NCI-H774 (cell line): ENCODE measurements around the gene NRXN3.
"Not testable (repeated sequence)": the region's sequence is repeated elsewhere in the genome, so short reads cannot be mapped to it uniquely, and the experiment has no call there.

Experiments
- DNase-seq: peaks from one replicate; lab custom pipeline; 2025; lab: John Stamatoyannopoulos, UW

NRXN3 gene

DNA sequence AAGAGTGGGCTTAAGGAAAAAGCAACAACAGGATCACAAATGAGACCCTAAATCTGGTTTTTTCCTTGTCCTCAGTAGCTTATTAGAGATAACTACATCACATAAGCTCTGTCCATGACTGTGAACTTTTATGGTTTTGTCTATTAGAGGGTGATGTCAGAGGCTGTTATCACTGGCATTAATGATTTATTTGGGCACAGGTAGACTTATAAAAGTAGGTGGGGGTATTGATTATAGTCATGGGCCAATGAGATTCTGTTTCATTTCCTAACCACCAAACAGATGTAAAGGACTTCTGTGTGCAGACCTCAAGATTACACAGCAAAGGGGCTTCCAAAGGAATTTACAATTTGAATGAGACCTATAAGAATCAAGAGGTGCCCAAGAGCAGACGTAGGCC is 316.4 kb downstream of the NRXN3 start:
- no peak for DNase-seq

- not testable (repeated sequence) for DNase-seq
These were observed 317.4 kb downstream of the NRXN3 start for GRCh38 chr14:78487573-78487972.

DNA sequence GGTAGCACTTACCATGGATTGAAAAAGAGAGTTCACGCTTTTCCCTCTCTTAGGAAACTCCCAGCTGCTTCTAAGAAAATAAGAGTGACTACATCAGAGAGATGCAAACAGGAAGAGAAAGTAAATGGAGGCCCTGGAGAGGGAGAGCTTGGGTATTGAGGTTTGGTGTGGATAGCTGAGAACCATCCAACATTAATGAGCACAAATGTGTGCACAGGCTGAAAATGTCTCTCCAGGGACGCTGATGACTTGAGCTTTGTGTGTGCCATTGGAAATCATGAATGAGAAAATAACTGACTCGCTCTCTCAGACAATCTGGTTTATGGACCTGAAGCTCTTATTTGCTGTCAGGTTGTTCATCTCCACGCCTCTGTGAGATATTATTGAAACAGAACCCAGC is 318.8 kb downstream of the NRXN3 start:
- DNase-seq = no peak

GRCh38 chr14:78491048-78491447 is 320.9 kb downstream of the NRXN3 start:
- no peak for DNase-seq

DNA sequence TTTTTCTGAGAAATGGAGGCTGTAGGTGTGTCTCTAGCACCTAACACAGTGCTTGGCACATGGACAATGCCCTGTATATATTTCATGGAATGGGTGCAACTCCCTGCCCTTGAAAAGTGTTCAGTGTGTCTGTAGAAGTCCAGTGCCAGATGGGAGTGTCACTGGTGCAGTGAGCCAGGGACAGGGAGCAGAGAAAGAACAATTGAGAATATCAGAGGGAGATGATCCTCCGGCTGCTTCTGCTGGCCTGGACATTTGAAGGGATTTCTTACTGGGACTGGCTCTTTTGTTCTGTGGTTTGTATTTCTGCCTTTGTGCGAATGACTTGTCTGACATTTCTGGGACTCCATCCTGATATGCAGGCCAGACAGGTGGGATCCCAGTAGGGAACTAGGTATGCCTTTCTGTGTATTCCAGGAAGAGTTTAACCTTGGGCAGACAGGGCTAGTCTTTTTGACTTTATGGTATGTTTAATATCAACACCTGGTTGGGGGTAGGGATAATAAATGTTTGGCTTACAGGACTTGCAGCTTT is 328.0 kb downstream of the NRXN3 start:
- no peak for DNase-seq

DNA sequence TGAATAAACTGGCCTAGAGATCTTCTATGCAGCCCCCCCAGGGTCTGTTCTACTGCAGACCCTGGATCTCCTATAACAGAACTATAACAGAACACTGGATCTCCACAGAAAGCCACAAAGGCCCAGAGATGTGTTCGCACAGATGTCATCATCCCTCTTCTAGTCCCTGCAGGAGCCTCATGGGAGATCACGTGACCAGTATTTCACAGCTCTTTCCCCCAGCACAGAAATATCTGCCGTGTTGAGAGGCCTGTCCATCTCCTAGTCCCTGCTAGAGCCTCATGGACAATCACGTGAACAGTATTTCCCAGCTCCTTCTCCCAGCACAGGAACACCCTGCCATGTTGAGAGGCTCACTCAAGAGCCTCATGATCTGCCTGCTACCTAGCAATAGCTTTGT is 331.7 kb downstream of the NRXN3 start:
- DNase-seq = no peak

GRCh38 chr14:78508023-78508422 is 337.9 kb downstream of the NRXN3 start:
- DNase-seq = no peak

GRCh38 chr14:78509516-78509915 is 339.3 kb downstream of the NRXN3 start:
- no peak for DNase-seq

GRCh38 chr14:78512021-78512420 is 341.8 kb downstream of the NRXN3 start:
- DNase-seq = no peak

GRCh38 chr14:78519863-78520262 is 349.7 kb downstream of the NRXN3 start:
- no peak for DNase-seq

- DNase-seq = no peak
These were observed 354.0 kb downstream of the NRXN3 start for GRCh38 chr14:78524196-78524595.

GRCh38 chr14:78524766-78525165 is 354.6 kb downstream of the NRXN3 start:
- DNase-seq = no peak

DNA sequence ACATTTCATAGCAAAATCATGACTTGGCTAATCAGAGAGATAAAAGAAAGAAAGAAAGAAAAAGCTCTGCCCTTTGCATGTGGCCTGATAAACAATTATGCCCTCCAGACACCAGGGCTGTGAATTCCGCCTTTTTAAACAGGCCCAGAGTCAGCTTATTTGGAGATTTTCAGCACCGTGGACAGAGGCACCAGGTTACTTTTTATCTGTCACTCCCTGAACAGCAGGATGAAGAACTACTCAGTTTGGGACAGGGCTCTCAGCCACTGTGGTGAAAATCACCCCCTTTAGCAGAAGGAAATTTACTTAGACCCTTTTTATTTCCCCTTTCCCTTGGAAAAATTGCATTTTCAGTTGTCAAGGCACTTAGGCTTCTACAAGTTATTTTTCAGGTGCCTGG is 359.9 kb downstream of the NRXN3 start:
- no peak for DNase-seq

GRCh38 chr14:78534141-78534540 is 364.0 kb downstream of the NRXN3 start:
- DNase-seq = no peak

DNA sequence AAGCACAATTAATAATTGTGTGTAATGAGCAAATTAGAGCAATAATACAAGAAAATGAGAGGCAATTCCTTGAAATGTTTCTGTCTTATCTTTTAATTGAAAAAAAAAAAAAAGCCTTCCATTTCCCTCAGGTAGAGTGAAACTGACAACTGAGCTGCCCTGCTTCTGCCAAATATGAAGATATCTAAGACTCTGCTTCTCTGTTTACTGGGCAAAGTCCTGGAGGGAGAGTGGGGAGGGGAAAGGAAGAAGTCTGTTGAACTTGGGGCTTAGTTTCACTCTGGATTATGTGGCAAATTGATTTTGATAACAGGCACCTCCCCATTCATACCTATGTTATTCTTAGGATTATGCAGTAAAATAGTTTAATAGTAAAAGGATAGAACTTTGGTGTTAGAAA is 364.9 kb downstream of the NRXN3 start:
- DNase-seq = no peak

GRCh38 chr14:78541788-78542187 is 371.6 kb downstream of the NRXN3 start:
- DNase-seq = not testable (repeated sequence)

DNA sequence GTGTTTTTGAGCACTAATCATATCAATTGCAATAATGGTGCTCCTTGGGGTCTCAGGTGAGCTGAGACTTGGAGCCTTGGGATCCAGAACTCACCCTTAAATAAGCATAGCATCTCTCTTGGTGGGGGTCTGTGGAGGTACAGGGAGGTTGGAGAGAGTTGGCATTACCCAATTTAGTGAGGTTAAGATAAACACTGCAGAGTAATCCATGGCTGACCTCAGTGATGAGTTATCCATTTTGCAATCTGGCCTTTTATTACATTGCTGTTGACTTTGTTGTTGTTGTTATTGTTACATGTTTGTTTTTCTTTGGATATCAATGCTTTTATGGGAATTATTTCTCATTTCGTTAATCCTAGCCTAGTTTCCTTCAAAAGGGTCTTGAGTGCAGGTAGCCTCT is 373.3 kb downstream of the NRXN3 start:
- DNase-seq = no peak

DNA sequence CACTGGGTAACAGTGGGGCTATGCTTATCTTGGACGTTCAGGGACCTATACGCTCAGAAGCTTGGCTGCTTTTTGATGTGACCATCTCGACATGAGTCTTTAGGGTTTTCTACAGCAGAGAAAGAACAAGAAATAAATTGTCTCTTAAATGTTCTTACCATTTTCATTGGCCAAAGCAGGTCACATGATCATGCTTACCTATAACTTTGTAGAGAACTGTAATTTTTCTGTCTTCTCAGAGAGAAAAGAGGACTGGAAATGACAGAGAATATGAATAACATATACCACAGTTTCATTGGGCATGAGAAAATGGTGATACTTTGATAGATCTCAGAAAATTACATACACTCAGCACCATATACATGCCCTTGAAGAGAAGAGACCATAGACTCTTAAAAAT is 390.9 kb downstream of the NRXN3 start:
- no peak for DNase-seq

GRCh38 chr14:78566026-78566858 is 396.1 kb downstream of the NRXN3 start:
- DNase-seq = peak; percentile 73

- DNase-seq = no peak
These were observed 396.6 kb downstream of the NRXN3 start for GRCh38 chr14:78566859-78567172.

GRCh38 chr14:78567343-78567742 is 397.2 kb downstream of the NRXN3 start:
- no peak for DNase-seq

- not testable (repeated sequence) for DNase-seq
These were observed 403.6 kb downstream of the NRXN3 start for GRCh38 chr14:78573736-78574135.

GRCh38 chr14:78576437-78577166 is 406.4 kb downstream of the NRXN3 start:
- DNase-seq = no peak
